Stimulated activated naive CD8-positive, alpha-beta T cell treated with anti-CD3 and anti-CD28 coated beads, Interleukin-15, Interleukin-2, amounts not matched to agents 100 ng/mL and 50 ng/mL, for 24 hours (primary cell): ENCODE measurements around the gene CSMD2.

ENCODE experiments used
- H3K27ac Mint-ChIP-seq: one replicate; pipeline ENCODE4 v1.8.0; 2021; ENCODE audit warnings: mild to moderate bottlenecking, mixed read lengths
- H3K27me3 Mint-ChIP-seq: one replicate; pipeline ENCODE4 v1.8.0; 2021; ENCODE audit warnings: mixed read lengths
- H3K36me3 Mint-ChIP-seq: one replicate; pipeline ENCODE4 v1.8.0; 2021; ENCODE audit warnings: low read depth, mixed read lengths
- H3K4me1 Mint-ChIP-seq: one replicate; pipeline ENCODE4 v1.8.0; 2021; ENCODE audit warnings: low read depth, mixed read lengths
- H3K4me3 Mint-ChIP-seq: one replicate; pipeline ENCODE4 v1.8.0; 2021; ENCODE audit warnings: mild to moderate bottlenecking, mixed read lengths
- H3K9me3 Mint-ChIP-seq: one replicate; pipeline ENCODE4 v1.8.0; 2021; ENCODE audit warnings: mixed read lengths

The CSMD2 gene

GRCh38 chr1:33927721-33928120 is 237.3 kb downstream of the CSMD2 start:
- no peak overlapping the region for H3K4me3 Mint-ChIP-seq

GRCh38 chr1:33925586-33925985 is 239.4 kb downstream of the CSMD2 start:
- no peaks in the 10 kb centered on the region for H3K36me3 Mint-ChIP-seq
- H3K4me1 Mint-ChIP-seq, result no peaks in the 10 kb centered on the region

More at GRCh38 chr1:33927721-33928120, 237.3 kb downstream of the CSMD2 start:
- H3K9me3 Mint-ChIP-seq, result no peaks in the 10 kb centered on the region
- no peaks in the 10 kb centered on the region for H3K36me3 Mint-ChIP-seq
- H3K27me3 Mint-ChIP-seq, result peaks cover 21% of the 10 kb centered on the region
- H3K27ac Mint-ChIP-seq, result no peak overlapping the region
- no peaks in the 10 kb centered on the region for H3K4me1 Mint-ChIP-seq

GRCh38 chr1:33921281-33921680 is 243.7 kb downstream of the CSMD2 start:
- Mint-ChIP-seq H3K4me1 (no peaks in the 10 kb centered on the region), H3K27me3 (peaks cover 13% of the 10 kb centered on the region), H3K27ac (no peak overlapping the region), H3K9me3 (no peaks in the 10 kb centered on the region), H3K4me3 (no peak overlapping the region), H3K36me3 (no peaks in the 10 kb centered on the region)

More at GRCh38 chr1:33925586-33925985, 239.4 kb downstream of the CSMD2 start:
- Mint-ChIP-seq H3K27me3 (peaks cover 18% of the 10 kb centered on the region), H3K27ac (no peak overlapping the region), H3K4me3 (no peak overlapping the region), H3K9me3 (no peaks in the 10 kb centered on the region)

GRCh38 chr1:33918368-33918767 is 246.7 kb downstream of the CSMD2 start:
- H3K4me1 Mint-ChIP-seq, result no peaks in the 10 kb centered on the region
- no peaks in the 10 kb centered on the region for H3K9me3 Mint-ChIP-seq
- H3K27me3 Mint-ChIP-seq, result peaks cover 9% of the 10 kb centered on the region
- no peak overlapping the region for H3K4me3 Mint-ChIP-seq
- H3K36me3 Mint-ChIP-seq, result no peaks in the 10 kb centered on the region
- H3K27ac Mint-ChIP-seq, result no peak overlapping the region

GRCh38 chr1:33916786-33917185 is 248.2 kb downstream of the CSMD2 start:
- Mint-ChIP-seq H3K36me3 (no peaks in the 10 kb centered on the region), H3K4me1 (no peaks in the 10 kb centered on the region), H3K9me3 (no peaks in the 10 kb centered on the region), H3K27ac (no peak overlapping the region), H3K4me3 (no peak overlapping the region), H3K27me3 (peaks cover 12% of the 10 kb centered on the region)

- no peak overlapping the region for H3K4me3 Mint-ChIP-seq
- no peaks in the 10 kb centered on the region for H3K9me3 Mint-ChIP-seq
- H3K36me3 Mint-ChIP-seq, result no peaks in the 10 kb centered on the region
- H3K27me3 Mint-ChIP-seq, result peaks cover 9% of the 10 kb centered on the region
- no peaks in the 10 kb centered on the region for H3K4me1 Mint-ChIP-seq
- H3K27ac Mint-ChIP-seq, result no peak overlapping the region
These were observed 250.5 kb downstream of the CSMD2 start for GRCh38 chr1:33914531-33914930.

GRCh38 chr1:33908324-33908956 is 256.6 kb downstream of the CSMD2 start:
- Mint-ChIP-seq H3K4me1 (no peaks in the 10 kb centered on the region), H3K9me3 (peaks cover 4% of the 10 kb centered on the region), H3K4me3 (no peak overlapping the region), H3K27ac (no peak overlapping the region), H3K27me3 (peaks cover 24% of the 10 kb centered on the region), H3K36me3 (no peaks in the 10 kb centered on the region)

GRCh38 chr1:33906156-33906555 is 258.9 kb downstream of the CSMD2 start:
- Mint-ChIP-seq H3K4me1 (no peaks in the 10 kb centered on the region), H3K9me3 (peaks cover 4% of the 10 kb centered on the region), H3K4me3 (no peak overlapping the region), H3K27me3 (peaks cover 26% of the 10 kb centered on the region), H3K36me3 (no peaks in the 10 kb centered on the region), H3K27ac (no peak overlapping the region)

- no peaks in the 10 kb centered on the region for H3K36me3 Mint-ChIP-seq
- no peak overlapping the region for H3K27ac Mint-ChIP-seq
- H3K4me1 Mint-ChIP-seq, result no peaks in the 10 kb centered on the region
- H3K27me3 Mint-ChIP-seq, result peaks cover 28% of the 10 kb centered on the region
- no peak overlapping the region for H3K4me3 Mint-ChIP-seq
- peaks cover 4% of the 10 kb centered on the region for H3K9me3 Mint-ChIP-seq
These were observed 259.8 kb downstream of the CSMD2 start for GRCh38 chr1:33905241-33905640.

- no peaks in the 10 kb centered on the region for H3K36me3 Mint-ChIP-seq
- no peak overlapping the region for H3K27ac Mint-ChIP-seq
- peaks cover 4% of the 10 kb centered on the region for H3K9me3 Mint-ChIP-seq
- peaks cover 28% of the 10 kb centered on the region for H3K27me3 Mint-ChIP-seq
- H3K4me1 Mint-ChIP-seq, result no peaks in the 10 kb centered on the region
- no peak overlapping the region for H3K4me3 Mint-ChIP-seq
These were observed 261.8 kb downstream of the CSMD2 start for GRCh38 chr1:33903210-33903589.

GRCh38 chr1:33902486-33903209 is 262.4 kb downstream of the CSMD2 start:
- H3K9me3 Mint-ChIP-seq, result peaks cover 4% of the 10 kb centered on the region
- H3K27ac Mint-ChIP-seq, result no peak overlapping the region
- H3K4me1 Mint-ChIP-seq, result no peaks in the 10 kb centered on the region
- H3K36me3 Mint-ChIP-seq, result no peaks in the 10 kb centered on the region
- peaks cover 28% of the 10 kb centered on the region for H3K27me3 Mint-ChIP-seq
- H3K4me3 Mint-ChIP-seq, result no peak overlapping the region

- Mint-ChIP-seq H3K4me1 (no peaks in the 10 kb centered on the region), H3K4me3 (no peak overlapping the region), H3K27me3 (peaks cover 16% of the 10 kb centered on the region), H3K36me3 (no peaks in the 10 kb centered on the region), H3K9me3 (no peaks in the 10 kb centered on the region), H3K27ac (no peak overlapping the region)
These were observed 265.3 kb downstream of the CSMD2 start for GRCh38 chr1:33899746-33900145.

GRCh38 chr1:33898881-33899280 is 266.1 kb downstream of the CSMD2 start:
- no peaks in the 10 kb centered on the region for H3K36me3 Mint-ChIP-seq
- peaks cover 14% of the 10 kb centered on the region for H3K27me3 Mint-ChIP-seq
- H3K4me1 Mint-ChIP-seq, result no peaks in the 10 kb centered on the region
- no peak overlapping the region for H3K4me3 Mint-ChIP-seq
- no peak overlapping the region for H3K27ac Mint-ChIP-seq
- no peaks in the 10 kb centered on the region for H3K9me3 Mint-ChIP-seq

GRCh38 chr1:33898406-33898805 is 266.6 kb downstream of the CSMD2 start:
- Mint-ChIP-seq H3K4me1 (no peaks in the 10 kb centered on the region), H3K27me3 (peaks cover 9% of the 10 kb centered on the region), H3K36me3 (no peaks in the 10 kb centered on the region), H3K27ac (no peak overlapping the region), H3K4me3 (no peak overlapping the region), H3K9me3 (no peaks in the 10 kb centered on the region)

- no peaks in the 10 kb centered on the region for H3K36me3 Mint-ChIP-seq
These were observed 267.8 kb downstream of the CSMD2 start for GRCh38 chr1:33897092-33897725.

More at GRCh38 chr1:33897092-33897725, 267.8 kb downstream of the CSMD2 start:
- H3K4me3 Mint-ChIP-seq, result no peak overlapping the region
- H3K4me1 Mint-ChIP-seq, result no peaks in the 10 kb centered on the region
- no peak overlapping the region for H3K27ac Mint-ChIP-seq
- H3K9me3 Mint-ChIP-seq, result no peaks in the 10 kb centered on the region
- peaks cover 5% of the 10 kb centered on the region for H3K27me3 Mint-ChIP-seq
